Nephron progenitor cell (in vitro differentiated cells): ENCODE data around the gene TARM1.

Experiments used
- DNase-seq: peaks from one replicate; pipeline ENCODE4 v3.0.0; 2021
- H3K27ac Mint-ChIP-seq: 2 replicates; pipeline ENCODE4 v1.8.0; 2021; ENCODE audit warnings: mild to moderate bottlenecking, moderate library complexity, mixed read lengths
- H3K27me3 Mint-ChIP-seq: 2 replicates; pipeline ENCODE4 v1.8.0; 2021; ENCODE audit warnings: mild to moderate bottlenecking, low read depth, mixed read lengths; ENCODE audit not compliant: poor library complexity
- H3K36me3 Mint-ChIP-seq: 2 replicates; pipeline ENCODE4 v1.8.0; 2021; ENCODE audit warnings: low read depth, mixed read lengths
- H3K4me1 Mint-ChIP-seq: 2 replicates; pipeline ENCODE4 v1.8.0; 2021; ENCODE audit warnings: mixed read lengths
- H3K4me3 Mint-ChIP-seq: 2 replicates; pipeline ENCODE4 v1.8.0; 2021; ENCODE audit warnings: mild to moderate bottlenecking, moderate library complexity, mixed read lengths
- H3K9me3 Mint-ChIP-seq: 2 replicates; pipeline ENCODE4 v1.8.0; 2021; ENCODE audit warnings: mild to moderate bottlenecking, moderate library complexity, mixed read lengths
- CTCF ChIP-seq: fragments of 200-600 bp; sonication (generic); IDR thresholded peaks from 2 replicates; pipeline ENCODE4 v1.5.0; 2021; ENCODE audit warnings: antibody characterized with exemption

Gene TARM1

DNA sequence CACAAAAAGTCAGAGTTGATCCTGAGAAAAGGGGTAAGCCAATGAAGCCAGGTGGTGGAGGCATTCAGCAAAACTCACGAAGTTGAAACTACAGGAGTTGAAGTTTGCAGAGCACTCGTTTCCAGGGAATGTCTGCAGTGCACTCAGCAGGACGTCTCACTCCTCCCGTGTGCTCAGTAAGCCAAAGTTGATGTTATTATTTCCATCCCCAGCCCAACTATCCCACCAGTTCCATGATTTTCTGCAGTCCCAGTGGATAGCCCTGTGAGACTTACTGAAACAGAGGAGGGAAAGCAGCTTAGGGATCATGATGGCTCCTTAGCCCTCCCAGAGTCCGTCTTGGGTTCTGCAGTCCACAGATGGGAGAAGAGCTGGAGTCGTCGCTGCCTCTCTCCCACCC is at the start of gene TARM1:
Gene TARM1, minus strand, starts transcription at position 334 of the 400 bp plus-strand sequence. Its CDS starts 25 bp downstream, at position 309.
- TF ChIP-seq CTCF = no peak
- H3K27me3 Mint-ChIP-seq = peaks cover 21% of the 10 kb centered on the region
- no peaks in the 10 kb centered on the region for H3K36me3 Mint-ChIP-seq
- no peak for DNase-seq
- no peaks in the 10 kb centered on the region for H3K4me1 Mint-ChIP-seq
- H3K27ac Mint-ChIP-seq = no peak within 1 kb of the TSS
- H3K4me3 Mint-ChIP-seq = no peak within 1 kb of the TSS
- peaks cover 45% of the 10 kb centered on the region for H3K9me3 Mint-ChIP-seq

DNA sequence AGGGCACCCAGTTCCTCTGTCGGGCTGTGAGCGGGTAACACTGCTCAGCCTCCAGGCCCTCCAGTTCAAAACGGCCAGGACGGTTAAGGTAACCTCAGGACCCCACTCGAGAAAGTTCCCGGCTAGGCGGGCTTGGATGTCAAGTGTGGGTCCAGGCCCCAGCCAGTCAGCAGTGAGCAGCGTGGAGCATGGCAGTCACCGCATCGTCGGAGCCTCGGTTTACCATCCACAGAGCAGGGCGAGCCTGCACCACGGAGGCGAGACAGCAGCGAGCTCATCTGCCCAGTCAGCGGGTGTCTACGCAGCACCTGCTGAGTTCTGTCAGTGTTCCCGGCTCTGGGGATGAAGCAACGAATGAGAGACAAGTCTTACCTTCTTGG is 48.4 kb upstream of the TARM1 start:
- no peak for DNase-seq
- H3K27ac Mint-ChIP-seq = no peak overlapping the region
- H3K4me3 Mint-ChIP-seq = no peak overlapping the region
- peaks cover 16% of the 10 kb centered on the region for H3K36me3 Mint-ChIP-seq
- peaks cover 5% of the 10 kb centered on the region for H3K4me1 Mint-ChIP-seq
- TF ChIP-seq CTCF = no peak
- no peaks in the 10 kb centered on the region for H3K27me3 Mint-ChIP-seq
- H3K9me3 Mint-ChIP-seq = peaks cover 5% of the 10 kb centered on the region

DNA sequence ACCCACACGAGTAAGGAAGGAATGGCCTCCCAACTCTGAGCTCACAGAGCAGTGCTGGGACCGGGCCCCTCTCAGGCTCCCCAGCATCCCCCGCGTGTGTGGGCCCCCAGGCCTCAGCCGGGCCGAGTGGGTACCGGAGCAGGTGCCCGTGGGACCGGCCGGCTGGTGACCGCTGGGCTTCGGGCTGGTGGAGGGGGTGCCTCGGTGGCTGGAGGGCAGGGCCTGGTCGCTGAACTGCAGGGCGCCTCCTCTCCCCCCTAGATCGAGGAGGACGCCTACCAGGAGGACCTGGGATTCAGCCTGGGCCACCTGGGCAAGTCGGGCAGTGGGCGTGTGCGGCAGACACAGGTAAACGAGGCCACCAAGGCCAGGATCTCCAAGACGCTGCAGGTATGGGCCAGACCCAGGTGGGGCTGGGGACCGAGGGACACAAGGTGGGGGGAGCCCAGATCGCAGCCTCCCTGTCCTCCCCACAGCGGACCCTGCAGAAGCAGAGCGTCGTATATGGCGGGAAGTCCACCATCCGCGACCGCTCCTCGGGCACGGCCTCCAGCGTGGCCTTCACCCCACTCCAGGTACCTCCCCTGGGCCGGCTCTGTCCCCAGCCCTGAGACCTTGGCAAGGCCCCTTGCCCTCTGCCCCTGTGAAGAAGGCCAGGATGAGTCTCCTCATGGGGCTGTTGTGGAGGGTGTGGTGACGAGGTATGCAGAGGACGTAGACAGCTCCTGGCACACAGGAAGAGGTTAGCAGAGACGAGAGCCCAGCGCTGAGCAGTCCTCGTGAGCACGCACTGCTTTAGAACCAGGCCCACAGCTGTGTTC is 47.8 kb upstream of the TARM1 start:
- Mint-ChIP-seq H3K4me3 (no peak overlapping the region), H3K4me1 (no peaks in the 10 kb centered on the region), H3K9me3 (no peaks in the 10 kb centered on the region), H3K27ac (no peak overlapping the region), H3K27me3 (no peaks in the 10 kb centered on the region), H3K36me3 (peaks cover 16% of the 10 kb centered on the region)
- DNase-seq = no peak
- no peak for TF ChIP-seq CTCF

- no peak overlapping the region for H3K27ac Mint-ChIP-seq
- no peaks in the 10 kb centered on the region for H3K9me3 Mint-ChIP-seq
- no peak for DNase-seq
- H3K4me1 Mint-ChIP-seq = no peaks in the 10 kb centered on the region
- no peak overlapping the region for H3K4me3 Mint-ChIP-seq
- TF ChIP-seq CTCF = no peak
- no peaks in the 10 kb centered on the region for H3K27me3 Mint-ChIP-seq
- H3K36me3 Mint-ChIP-seq = peaks cover 17% of the 10 kb centered on the region
Observed at GRCh38 chr19:54128441-54128725, 47.2 kb upstream of the TARM1 start.

- Mint-ChIP-seq H3K27me3 (no peaks in the 10 kb centered on the region), H3K9me3 (no peaks in the 10 kb centered on the region), H3K4me3 (no peak overlapping the region), H3K4me1 (no peaks in the 10 kb centered on the region), H3K36me3 (peaks cover 22% of the 10 kb centered on the region), H3K27ac (no peak overlapping the region)
- no peak for TF ChIP-seq CTCF
- no peak for DNase-seq
Observed at GRCh38 chr19:54127688-54128440, 46.7 kb upstream of the TARM1 start.
